Measurements from ENCODE around the gene WNK2. TPM values are rescaled to one million over a fixed set of nuclear protein-coding genes. Genes with fewer than 3 reads are reported as not detected.

The WNK2 gene
- total RNA-seq, 4 donors from 2014 or later: 18.6 to 89.9 (median 40.8) TPM

- Histone ChIP-seq H3K4me1 (no peaks in the 10 kb centered on the region), H3K4me3 (no peak overlapping the region), H3K27ac (replicated peaks in 1 of 4) (no peak overlapping the region), H3K27me3 (no peaks in the 10 kb centered on the region), H3K36me3 (peaks cover 0 to 12% (median 2%) of the 10 kb centered on the region in 4 donors), H3K9me3 (peaks cover 0 to 6% (median 0%) of the 10 kb centered on the region in 4 donors)
- TF ChIP-seq POLR2A (IDR thresholded peaks at IDR 0.05; ENCODE audit: low read depth): no peak
- TF ChIP-seq POLR2AphosphoS5 (IDR thresholded peaks at IDR 0.05): no peak
- no peak for TF ChIP-seq EP300 (IDR thresholded peaks at IDR 0.05)
- no peak for TF ChIP-seq CTCF (IDR thresholded peaks at IDR 0.05)
- no peak for DNase-seq (ENCODE audit: extremely low spot score)
- intact Hi-C loops (cut with DNase I): no loop called here
- WGBS: 97% methylated on average over 5 of the region's 5 CpGs
Measured at GRCh38 chr9:93276973-93277372, 93.0 kb downstream of the WNK2 start.

- peaks cover 0 to 4% (median 0%) of the 10 kb centered on the region in 4 donors for H3K9me3 ChIP-seq
- intact Hi-C loops (cut with DNase I): no loop called here
Measured at GRCh38 chr9:93278144-93278543, 94.2 kb downstream of the WNK2 start.

GRCh38 chr9:93280661-93281259, 96.8 kb downstream of the WNK2 start:
- TF ChIP-seq POLR2AphosphoS5 (IDR thresholded peaks at IDR 0.05) (no peak), EP300 (IDR thresholded peaks at IDR 0.05) (no peak), CTCF (IDR thresholded peaks at IDR 0.05) (no peak), POLR2A (IDR thresholded peaks at IDR 0.05; ENCODE audit: low read depth) (no peak)
- intact Hi-C loops (cut with DNase I): no loop called here
- no peak for DNase-seq (ENCODE audit: extremely low spot score)
- Histone ChIP-seq H3K27me3 (no peaks in the 10 kb centered on the region), H3K27ac (replicated peaks in 1 of 4) (no peak overlapping the region), H3K4me1 (no peaks in the 10 kb centered on the region), H3K9me3 (no peaks in the 10 kb centered on the region), H3K4me3 (no peak overlapping the region), H3K36me3 (peaks cover 0 to 12% (median 2%) of the 10 kb centered on the region in 4 donors)
- WGBS: 64% methylated on average over 1 of the region's 1 CpG

More at GRCh38 chr9:93278144-93278543, 94.2 kb downstream of the WNK2 start:
- Histone ChIP-seq H3K4me1 (no peaks in the 10 kb centered on the region), H3K36me3 (peaks cover 0 to 12% (median 2%) of the 10 kb centered on the region in 4 donors), H3K4me3 (no peak overlapping the region), H3K27me3 (no peaks in the 10 kb centered on the region), H3K27ac (replicated peaks in 1 of 4) (no peak overlapping the region)
- 85% methylated on average over 7 of the region's 7 CpGs for WGBS
- TF ChIP-seq POLR2A (IDR thresholded peaks at IDR 0.05; ENCODE audit: low read depth) (no peak), POLR2AphosphoS5 (IDR thresholded peaks at IDR 0.05) (no peak), CTCF (IDR thresholded peaks at IDR 0.05) (no peak), EP300 (IDR thresholded peaks at IDR 0.05) (no peak)
- DNase-seq (ENCODE audit: extremely low spot score): peak; percentile 70

- Histone ChIP-seq H3K4me1 (no peaks in the 10 kb centered on the region), H3K4me3 (no peak overlapping the region), H3K36me3 (peaks cover 0 to 6% (median 0%) of the 10 kb centered on the region in 4 donors), H3K9me3 (no peaks in the 10 kb centered on the region), H3K27me3 (no peaks in the 10 kb centered on the region), H3K27ac (replicated peaks in 1 of 4) (no peak overlapping the region)
- DNase-seq (ENCODE audit: extremely low spot score): peak; percentile 62
- intact Hi-C loops (cut with DNase I): no loop called here
- WGBS: 74% methylated on average over 6 of the region's 6 CpGs
- TF ChIP-seq POLR2AphosphoS5 (IDR thresholded peaks at IDR 0.05) (no peak), EP300 (IDR thresholded peaks at IDR 0.05) (no peak), POLR2A (IDR thresholded peaks at IDR 0.05; ENCODE audit: low read depth) (no peak), CTCF (IDR thresholded peaks at IDR 0.05) (no peak)
Measured at GRCh38 chr9:93286252-93287188, 102.6 kb downstream of the WNK2 start.

All from esophagus muscularis mucosa (tissue), 4 donors.